ENCODE data around the gene MYLK4.

MYLK4 gene

DNA sequence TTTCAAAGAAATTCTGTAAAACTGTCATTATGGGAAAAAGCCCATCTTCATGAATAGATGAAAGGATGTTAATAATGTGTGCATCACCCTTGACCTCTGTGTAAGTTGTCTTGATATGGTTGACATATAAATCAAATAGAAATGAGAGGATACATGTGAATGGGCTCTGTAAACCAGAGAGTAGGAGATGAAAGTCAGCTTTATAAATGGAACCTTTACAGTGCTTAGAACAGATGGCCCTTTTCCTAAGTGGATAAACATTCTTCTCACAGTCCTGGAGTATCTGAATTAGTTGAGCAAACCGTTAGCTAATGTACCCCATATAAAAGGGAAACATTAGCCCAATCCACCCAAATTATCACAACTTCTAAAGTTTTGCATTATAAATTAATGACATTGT lies 57.5 kb downstream of the MYLK4 start:
- Histone ChIP-seq H3K36me3 (ENCODE audit: control insufficient read depth in 2 of 2, insufficient read depth in 2 of 2, low read length in 2 of 2) (no peaks in the 10 kb centered on the region), H3K27ac (ENCODE audit: low read length) (no peak overlapping the region)

DNA sequence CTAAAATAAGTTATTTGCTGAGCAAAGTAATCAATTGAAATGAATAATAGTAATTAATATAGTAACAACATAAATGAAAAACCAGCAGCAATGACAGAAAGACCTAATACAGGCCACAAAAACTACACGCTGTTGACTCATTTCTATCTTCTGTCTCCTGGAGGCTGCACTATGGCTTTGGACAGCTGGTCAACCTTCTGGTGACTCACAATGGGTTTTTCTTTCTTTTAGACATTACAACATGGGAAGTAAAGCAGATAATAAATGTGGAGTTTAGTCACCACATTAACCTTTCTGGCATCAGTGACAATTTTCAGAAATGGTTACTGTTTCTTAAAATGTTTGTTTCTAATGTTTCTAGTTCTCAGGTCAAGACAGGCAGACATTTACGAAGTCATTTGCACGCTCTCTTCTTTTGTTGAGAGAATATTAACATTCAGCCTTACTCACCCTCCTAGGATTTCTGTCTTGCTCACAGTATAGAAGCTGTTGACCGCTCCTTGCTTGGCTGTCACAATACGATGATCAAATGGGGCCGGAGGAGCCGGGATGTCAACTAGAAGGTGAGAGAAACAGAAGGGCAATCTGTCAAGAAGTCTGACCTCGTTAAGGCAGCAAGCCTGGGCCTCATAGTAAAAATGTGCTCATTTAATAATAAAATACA lies 62.2 kb downstream of the MYLK4 start:
- Histone ChIP-seq H3K4me1 (ENCODE audit: control insufficient read depth, insufficient read depth, low read length) (no peaks in the 10 kb centered on the region), H3K9ac (ENCODE audit: low read length in 2 of 2) (no peak overlapping the region)

More for the DNA sequence above, 57.5 kb downstream of the MYLK4 start:
- no peak overlapping the region for H3K9ac ChIP-seq (ENCODE audit: low read length in 2 of 2)
- H3K4me1 ChIP-seq (ENCODE audit: control insufficient read depth, insufficient read depth, low read length): no peaks in the 10 kb centered on the region
- no peaks in the 10 kb centered on the region for H3K9me3 ChIP-seq (ENCODE audit: control insufficient read depth in 2 of 2, low read length in 2 of 2)
- no peak overlapping the region for H3K4me3 ChIP-seq (ENCODE audit: low read length in 2 of 2)
- H3K27me3 ChIP-seq (ENCODE audit: control insufficient read depth in 1 of 2, insufficient read depth in 2 of 2, low read length in 2 of 2): no peaks in the 10 kb centered on the region

DNA sequence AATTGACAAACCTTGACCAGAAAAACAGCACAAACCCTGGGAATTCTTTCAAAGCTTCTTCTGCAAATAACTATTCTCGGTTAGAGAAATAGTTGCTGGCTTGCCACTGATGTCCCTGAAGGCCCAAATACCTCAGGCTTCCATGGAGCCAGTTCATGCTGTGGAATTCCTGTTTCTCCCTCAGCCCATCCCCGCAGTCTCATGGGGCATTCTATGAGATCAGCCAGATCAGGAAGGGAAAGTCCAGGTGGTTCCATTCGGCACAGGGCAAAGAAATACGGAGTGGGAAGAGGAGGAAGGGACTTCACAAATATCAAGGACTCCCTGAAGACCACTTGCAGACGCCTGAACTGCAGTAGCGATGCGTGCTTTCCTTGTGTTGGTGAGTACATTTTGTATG lies 63.3 kb downstream of the MYLK4 start:
- no peak overlapping the region for H3K9ac ChIP-seq (ENCODE audit: low read length in 2 of 2)
- H3K4me3 ChIP-seq (ENCODE audit: low read length in 2 of 2): no peak overlapping the region
- no peak overlapping the region for H3K27ac ChIP-seq (ENCODE audit: low read length)
- H3K27me3 ChIP-seq (ENCODE audit: control insufficient read depth in 1 of 2, insufficient read depth in 2 of 2, low read length in 2 of 2): no peaks in the 10 kb centered on the region
- no peaks in the 10 kb centered on the region for H3K4me1 ChIP-seq (ENCODE audit: control insufficient read depth, insufficient read depth, low read length)
- H3K36me3 ChIP-seq (ENCODE audit: control insufficient read depth in 2 of 2, insufficient read depth in 2 of 2, low read length in 2 of 2): no peaks in the 10 kb centered on the region
- H3K9me3 ChIP-seq (ENCODE audit: control insufficient read depth in 2 of 2, low read length in 2 of 2): no peaks in the 10 kb centered on the region

More for the DNA sequence above, 62.2 kb downstream of the MYLK4 start:
- Histone ChIP-seq H3K27ac (ENCODE audit: low read length) (no peak overlapping the region), H3K27me3 (ENCODE audit: control insufficient read depth in 1 of 2, insufficient read depth in 2 of 2, low read length in 2 of 2) (no peaks in the 10 kb centered on the region), H3K36me3 (ENCODE audit: control insufficient read depth in 2 of 2, insufficient read depth in 2 of 2, low read length in 2 of 2) (no peaks in the 10 kb centered on the region), H3K4me3 (ENCODE audit: low read length in 2 of 2) (no peak overlapping the region), H3K9me3 (ENCODE audit: control insufficient read depth in 2 of 2, low read length in 2 of 2) (no peaks in the 10 kb centered on the region)

DNA sequence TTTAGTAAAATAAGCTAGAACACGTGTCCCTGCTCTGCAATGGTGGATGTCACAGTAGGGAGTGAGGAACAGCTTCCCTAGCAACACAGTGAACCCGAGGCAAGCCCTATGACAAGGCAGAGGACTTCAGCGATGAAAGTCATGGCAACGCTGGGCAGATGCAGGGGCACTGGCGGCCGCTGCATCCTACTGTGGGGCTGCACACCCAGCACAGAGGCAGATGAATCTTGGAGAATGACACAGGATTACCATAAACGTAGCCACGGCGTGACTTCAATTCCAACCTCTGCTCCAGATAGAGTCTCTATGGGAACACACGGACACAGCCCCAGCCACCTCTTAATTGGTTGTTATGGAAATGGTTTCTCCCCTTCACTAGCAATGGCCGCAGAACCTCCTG lies 64.2 kb downstream of the MYLK4 start:
- Histone ChIP-seq H3K27ac (ENCODE audit: low read length) (no peak overlapping the region), H3K27me3 (ENCODE audit: control insufficient read depth in 1 of 2, insufficient read depth in 2 of 2, low read length in 2 of 2) (no peaks in the 10 kb centered on the region), H3K36me3 (ENCODE audit: control insufficient read depth in 2 of 2, insufficient read depth in 2 of 2, low read length in 2 of 2) (no peaks in the 10 kb centered on the region), H3K9me3 (ENCODE audit: control insufficient read depth in 2 of 2, low read length in 2 of 2) (no peaks in the 10 kb centered on the region), H3K9ac (ENCODE audit: low read length in 2 of 2) (no peak overlapping the region), H3K4me3 (ENCODE audit: low read length in 2 of 2) (no peak overlapping the region), H3K4me1 (ENCODE audit: control insufficient read depth, insufficient read depth, low read length) (no peaks in the 10 kb centered on the region)

DNA sequence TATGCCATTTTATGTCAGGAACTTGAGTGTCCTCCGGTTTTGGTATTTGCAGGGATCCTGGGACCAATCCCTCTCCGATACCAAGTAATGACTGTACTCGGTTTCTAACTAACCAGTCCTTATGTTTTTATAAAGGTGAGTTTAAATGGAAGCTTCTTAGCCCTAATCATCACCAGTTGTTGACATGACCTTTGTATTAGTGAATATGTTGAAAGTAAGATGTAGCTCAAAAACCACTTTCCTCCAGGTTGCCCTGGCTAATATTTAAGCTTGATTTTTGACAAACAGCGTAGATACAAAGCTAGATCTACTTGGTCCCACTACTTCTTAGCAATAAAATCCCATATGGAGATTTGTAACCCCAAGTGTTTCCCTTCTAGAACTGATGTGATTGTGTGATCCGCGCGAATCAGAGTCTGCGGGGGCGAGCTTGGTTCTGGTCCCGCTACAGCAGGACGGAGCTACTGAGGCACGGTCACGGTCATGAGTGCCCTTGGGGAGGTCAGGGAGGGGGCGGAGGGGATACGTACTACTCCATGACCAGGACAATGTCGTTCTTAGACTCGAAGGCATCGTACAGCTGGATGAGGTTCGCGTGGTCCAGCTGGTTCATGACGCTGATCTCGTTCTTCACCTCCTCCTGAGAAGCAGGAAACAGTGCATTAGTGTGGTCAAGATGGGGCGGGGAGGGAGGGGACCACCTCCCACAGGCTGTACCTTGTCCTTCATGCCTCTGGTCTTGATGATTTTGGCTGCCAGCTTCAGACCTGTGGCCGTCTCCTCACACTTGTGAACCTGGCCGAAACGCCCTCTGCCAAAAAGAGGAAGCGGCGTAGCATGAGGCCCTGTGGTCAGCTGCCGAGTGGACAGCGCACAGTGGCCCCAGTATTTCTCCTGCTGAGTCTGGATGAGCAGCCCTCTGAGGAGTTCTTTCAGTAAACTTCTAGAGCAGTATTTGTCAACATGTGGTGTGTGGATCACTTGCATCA lies 65.7 kb downstream of the MYLK4 start:
- no peak overlapping the region for H3K27ac ChIP-seq (ENCODE audit: low read length)
- no peak overlapping the region for H3K9ac ChIP-seq (ENCODE audit: low read length in 2 of 2)

DNA sequence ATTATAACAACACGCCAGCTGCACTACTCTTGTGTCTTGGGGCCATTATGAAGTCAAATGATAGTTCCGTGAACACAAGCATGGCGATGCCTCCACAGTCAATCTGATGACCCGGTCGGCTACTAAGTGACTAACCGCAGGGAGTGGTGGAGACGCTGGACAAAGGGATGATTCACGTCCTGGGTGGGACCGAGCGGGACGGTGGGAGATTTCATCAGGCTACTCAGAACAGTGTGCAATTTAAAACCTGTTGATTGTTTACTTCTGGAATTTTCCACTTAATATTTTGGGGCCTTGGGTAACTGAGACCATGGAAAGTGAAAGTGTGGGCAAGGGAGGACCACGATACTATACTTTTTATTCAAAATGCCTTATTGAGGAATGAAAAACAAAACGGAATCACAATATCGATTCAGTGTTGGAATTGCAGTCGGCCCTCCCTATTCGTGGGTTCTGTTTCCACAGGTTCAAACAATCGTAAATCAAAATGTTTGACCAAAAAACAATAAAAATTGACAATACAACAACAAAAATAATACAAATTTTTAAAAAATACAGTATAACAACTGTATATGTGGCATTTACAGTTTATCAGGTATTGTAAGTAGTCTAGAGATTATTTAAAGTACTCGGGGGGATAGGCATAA lies 66.5 kb downstream of the MYLK4 start:
- H3K9ac ChIP-seq (ENCODE audit: low read length in 2 of 2): no peak overlapping the region
- no peaks in the 10 kb centered on the region for H3K27me3 ChIP-seq (ENCODE audit: control insufficient read depth in 1 of 2, insufficient read depth in 2 of 2, low read length in 2 of 2)
- no peaks in the 10 kb centered on the region for H3K4me1 ChIP-seq (ENCODE audit: control insufficient read depth, insufficient read depth, low read length)
- H3K27ac ChIP-seq (ENCODE audit: low read length): no peak overlapping the region
- no peaks in the 10 kb centered on the region for H3K9me3 ChIP-seq (ENCODE audit: control insufficient read depth in 2 of 2, low read length in 2 of 2)
- H3K36me3 ChIP-seq (ENCODE audit: control insufficient read depth in 2 of 2, insufficient read depth in 2 of 2, low read length in 2 of 2): no peaks in the 10 kb centered on the region
- H3K4me3 ChIP-seq (ENCODE audit: low read length in 2 of 2): no peak overlapping the region

More for the DNA sequence above, 65.7 kb downstream of the MYLK4 start:
- Histone ChIP-seq H3K4me3 (ENCODE audit: low read length in 2 of 2) (no peak overlapping the region), H3K27me3 (ENCODE audit: control insufficient read depth in 1 of 2, insufficient read depth in 2 of 2, low read length in 2 of 2) (no peaks in the 10 kb centered on the region), H3K9me3 (ENCODE audit: control insufficient read depth in 2 of 2, low read length in 2 of 2) (no peaks in the 10 kb centered on the region), H3K4me1 (ENCODE audit: control insufficient read depth, insufficient read depth, low read length) (no peaks in the 10 kb centered on the region), H3K36me3 (ENCODE audit: control insufficient read depth in 2 of 2, insufficient read depth in 2 of 2, low read length in 2 of 2) (no peaks in the 10 kb centered on the region)

DNA sequence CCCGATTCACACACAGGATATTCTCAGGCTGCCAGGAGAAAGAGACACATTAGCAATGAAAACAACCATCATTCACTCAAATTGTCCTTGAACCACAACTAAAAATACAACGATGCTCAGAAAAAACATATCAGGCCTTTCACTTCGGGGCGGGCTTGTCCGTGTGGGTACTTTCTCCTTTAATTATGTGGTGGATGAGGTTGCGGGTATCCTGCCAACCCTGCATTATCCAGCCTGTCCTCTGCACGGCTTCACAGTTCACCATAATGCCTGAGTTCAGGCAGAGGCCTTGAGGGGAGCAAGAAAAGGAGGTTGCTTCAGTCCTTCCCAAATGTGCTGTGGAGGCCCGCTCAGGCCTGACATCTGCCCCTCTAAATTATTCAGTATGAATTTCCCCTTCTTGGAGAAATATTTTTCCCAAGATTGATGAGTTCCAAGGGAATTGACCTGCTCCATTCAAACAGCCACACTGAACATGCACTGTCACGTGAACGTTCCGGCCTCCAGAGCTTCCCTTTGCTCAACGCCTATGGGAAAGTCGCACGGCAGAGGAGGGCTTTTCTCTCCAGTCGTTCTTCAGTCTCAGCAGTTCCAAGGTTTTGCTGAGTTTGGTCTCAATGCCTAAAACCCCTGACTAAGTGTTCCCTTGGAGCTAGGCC lies 70.3 kb downstream of the MYLK4 start:
- Histone ChIP-seq H3K9ac (ENCODE audit: low read length in 2 of 2) (no peak overlapping the region), H3K36me3 (ENCODE audit: control insufficient read depth in 2 of 2, insufficient read depth in 2 of 2, low read length in 2 of 2) (no peaks in the 10 kb centered on the region), H3K27me3 (ENCODE audit: control insufficient read depth in 1 of 2, insufficient read depth in 2 of 2, low read length in 2 of 2) (no peaks in the 10 kb centered on the region), H3K27ac (ENCODE audit: low read length) (no peak overlapping the region), H3K9me3 (ENCODE audit: control insufficient read depth in 2 of 2, low read length in 2 of 2) (no peaks in the 10 kb centered on the region), H3K4me3 (ENCODE audit: low read length in 2 of 2) (no peak overlapping the region), H3K4me1 (ENCODE audit: control insufficient read depth, insufficient read depth, low read length) (no peaks in the 10 kb centered on the region)

DNA sequence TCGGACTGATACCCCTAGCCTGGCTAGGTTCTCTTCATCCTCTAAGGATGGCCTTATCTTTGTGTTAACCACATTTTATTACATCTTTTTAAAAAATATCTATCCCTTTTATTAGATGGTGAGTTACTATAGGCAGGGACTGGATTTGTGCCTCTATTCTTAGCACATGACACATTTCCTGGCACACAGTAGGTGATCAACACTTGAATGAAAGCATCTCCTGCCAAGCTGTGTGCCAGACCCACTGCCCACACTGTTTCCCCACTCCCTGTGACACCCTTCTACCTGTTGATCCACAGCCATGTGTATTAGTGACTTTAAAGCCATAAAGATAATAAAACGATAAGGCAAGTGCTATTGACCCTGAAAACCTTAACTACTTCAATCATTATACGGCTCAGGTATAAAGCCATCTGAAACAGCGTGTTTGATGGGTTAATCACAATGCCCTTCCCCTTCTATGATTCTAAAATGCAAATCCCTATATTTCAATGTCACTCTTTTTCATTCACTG lies 73.6 kb downstream of the MYLK4 start:
- no peaks in the 10 kb centered on the region for H3K9me3 ChIP-seq (ENCODE audit: control insufficient read depth in 2 of 2, low read length in 2 of 2)
- H3K27ac ChIP-seq (ENCODE audit: low read length): no peak overlapping the region
- no peak overlapping the region for H3K9ac ChIP-seq (ENCODE audit: low read length in 2 of 2)
- no peaks in the 10 kb centered on the region for H3K36me3 ChIP-seq (ENCODE audit: control insufficient read depth in 2 of 2, insufficient read depth in 2 of 2, low read length in 2 of 2)
- no peak overlapping the region for H3K4me3 ChIP-seq (ENCODE audit: low read length in 2 of 2)
- no peaks in the 10 kb centered on the region for H3K27me3 ChIP-seq (ENCODE audit: control insufficient read depth in 1 of 2, insufficient read depth in 2 of 2, low read length in 2 of 2)
- no peaks in the 10 kb centered on the region for H3K4me1 ChIP-seq (ENCODE audit: control insufficient read depth, insufficient read depth, low read length)

DNA sequence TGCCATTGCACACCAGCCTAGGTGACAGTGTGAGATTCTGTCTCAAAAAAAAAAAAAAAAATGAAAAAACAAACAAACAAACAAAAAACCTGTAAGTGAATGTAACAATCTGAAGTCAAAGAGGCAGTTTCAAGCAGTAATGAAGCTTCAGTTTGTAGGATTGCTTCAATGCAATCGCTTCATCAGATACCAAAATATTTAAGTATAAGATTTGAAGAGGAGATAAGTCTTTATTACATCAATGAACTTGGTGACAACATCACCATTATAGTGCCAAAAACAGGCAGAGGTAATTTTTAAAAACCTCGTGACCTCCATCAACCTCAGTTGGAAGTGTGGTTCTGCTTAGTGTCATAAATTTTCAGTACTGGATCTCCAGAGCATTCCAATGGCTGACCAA lies 74.7 kb downstream of the MYLK4 start:
- Histone ChIP-seq H3K27ac (ENCODE audit: low read length) (no peak overlapping the region), H3K27me3 (ENCODE audit: control insufficient read depth in 1 of 2, insufficient read depth in 2 of 2, low read length in 2 of 2) (no peaks in the 10 kb centered on the region), H3K4me3 (ENCODE audit: low read length in 2 of 2) (no peak overlapping the region), H3K36me3 (ENCODE audit: control insufficient read depth in 2 of 2, insufficient read depth in 2 of 2, low read length in 2 of 2) (no peaks in the 10 kb centered on the region), H3K9me3 (ENCODE audit: control insufficient read depth in 2 of 2, low read length in 2 of 2) (no peaks in the 10 kb centered on the region), H3K9ac (ENCODE audit: low read length in 2 of 2) (no peak overlapping the region), H3K4me1 (ENCODE audit: control insufficient read depth, insufficient read depth, low read length) (no peaks in the 10 kb centered on the region)

DNA sequence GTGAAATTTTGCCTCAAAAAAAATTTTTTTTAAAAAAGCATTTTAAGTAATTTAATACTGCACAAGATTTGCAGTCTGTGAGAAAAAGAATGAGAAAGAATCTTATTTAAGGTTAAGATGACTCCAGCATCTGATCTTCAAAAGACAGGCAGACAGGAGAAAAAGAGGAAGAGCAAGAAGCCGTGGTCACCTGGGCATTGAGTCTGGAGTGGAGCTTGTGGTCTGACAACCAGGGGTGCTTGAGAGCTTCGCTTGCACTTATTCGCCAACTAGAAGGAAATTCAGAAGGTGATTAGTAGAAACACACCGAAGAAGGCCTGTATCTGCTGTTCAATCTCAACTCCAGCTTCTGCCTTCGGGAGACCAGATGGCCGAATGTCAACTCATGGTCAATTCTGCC lies 75.9 kb downstream of the MYLK4 start:
- H3K36me3 ChIP-seq (ENCODE audit: control insufficient read depth in 2 of 2, insufficient read depth in 2 of 2, low read length in 2 of 2): no peaks in the 10 kb centered on the region
- H3K9ac ChIP-seq (ENCODE audit: low read length in 2 of 2): no peak overlapping the region
- no peak overlapping the region for H3K27ac ChIP-seq (ENCODE audit: low read length)
- H3K4me1 ChIP-seq (ENCODE audit: control insufficient read depth, insufficient read depth, low read length): no peaks in the 10 kb centered on the region
- no peak overlapping the region for H3K4me3 ChIP-seq (ENCODE audit: low read length in 2 of 2)
- no peaks in the 10 kb centered on the region for H3K9me3 ChIP-seq (ENCODE audit: control insufficient read depth in 2 of 2, low read length in 2 of 2)
- no peaks in the 10 kb centered on the region for H3K27me3 ChIP-seq (ENCODE audit: control insufficient read depth in 1 of 2, insufficient read depth in 2 of 2, low read length in 2 of 2)
